Thyroid gland (tissue), 4 donors: ENCODE measurements around the gene IHH. TPM values are rescaled to one million over a fixed set of nuclear protein-coding genes. Genes with fewer than 3 reads are reported as not detected.

Experiments
- DNase-seq, 2 donors: peaks; one replicate each; pipeline ENCODE4 v3.0.0-alpha.2; 2019
- H3K27ac ChIP-seq, 3 donors: fragments of 200-600 bp; sonication (generic); 1 replicate in 2 of 3; 2 replicates in 1 of 3; pipeline ENCODE4 v1.5.1; 2016 to 2019; ENCODE audit warnings: mild to moderate bottlenecking in 1 of 3, moderate library complexity in 1 of 3
- H3K27me3 ChIP-seq: fragments of 200-600 bp; sonication (generic); one replicate; pipeline ENCODE4 v1.5.1; 2019
- H3K36me3 ChIP-seq, 2 donors: fragments of 200-600 bp; sonication (generic); one replicate each; pipeline ENCODE4 v1.5.1; 2016 to 2019
- H3K4me1 ChIP-seq, 2 donors: fragments of 200-600 bp; sonication (generic); one replicate each; pipeline ENCODE4 v1.5.1; 2017 to 2019
- H3K4me3 ChIP-seq, 3 donors: fragments of 200-600 bp; sonication (generic); replicated peaks in 1 of 3; 1 replicate in 2 of 3; 2 replicates in 1 of 3; pipeline ENCODE4 v1.5.1; 2016; ENCODE audit warnings: mild to moderate bottlenecking in 1 of 3
- H3K9me3 ChIP-seq: fragments of 200-600 bp; sonication (generic); one replicate; pipeline ENCODE4 v1.5.1; 2017
- CTCF ChIP-seq, 6 experiments: fragments of 200-600 bp in 3 of 6; fragments of 450-650 bp in 3 of 6; sonication (generic) in 3 of 6; IDR thresholded peaks; one replicate each; pipeline ENCODE4 v1.5.1; 2016 to 2019; ENCODE audit warnings: antibody characterized with exemption in 6 of 6, mild to moderate bottlenecking in 2 of 6, inconsistent platforms in 1 of 6, moderate library complexity in 1 of 6
- POLR2A ChIP-seq, 2 donors: fragments of 450-650 bp; IDR thresholded peaks; one replicate each; pipeline ENCODE4 v1.6.1; 2017; ENCODE audit warnings: antibody characterized with exemption in 2 of 2, mild to moderate bottlenecking in 2 of 2, moderate library complexity in 1 of 2
- WGBS, 2 donors: methylation state at CpG; one replicate each; pipeline ENCODE4 v1.1.5; 2017; 5-methylcytosine and 5-hydroxymethylcytosine counted together
- intact Hi-C: fragments of 100-400 bp; cut with DNase I; formaldehyde crosslinking; loops from one replicate; pipeline ENCODE4 v1.15.1; 2023
- total RNA-seq, 4 donors: library from RNA; depleted of rRNA; stranded (reverse); fragments of >200 nt; gene quantifications; one replicate each; pipeline ENCODE4 v1.2.3, GENCODE V29; 2016

The IHH gene
- total RNA-seq, 4 donors from 2014 or later: 0.34 TPM; not detected in 3

GRCh38 chr2:219072741-219073250, 12.1 kb upstream of the IHH start:
- H3K27ac ChIP-seq: no peak overlapping the region
- H3K9me3 ChIP-seq: no peaks in the 10 kb centered on the region
- H3K27me3 ChIP-seq: no peaks in the 10 kb centered on the region
- H3K36me3 ChIP-seq: peaks cover 0 to 9% of the 10 kb centered on the region in 2 donors
- H3K4me1 ChIP-seq: no peaks in the 10 kb centered on the region
- intact Hi-C loops: no loop called here
- no peak for DNase-seq
- 84 to 86% methylated on average over 9 of the region's 9 CpGs for WGBS, 2 donors
- H3K4me3 ChIP-seq: no peak overlapping the region
- TF ChIP-seq CTCF (IDR thresholded peaks at IDR 0.05) (no peak), POLR2A (IDR thresholded peaks at IDR 0.05) (no peak)

- Histone ChIP-seq H3K27ac (no peak overlapping the region), H3K4me1 (no peaks in the 10 kb centered on the region), H3K9me3 (no peaks in the 10 kb centered on the region), H3K4me3 (no peak overlapping the region), H3K36me3 (peaks cover 0 to 9% of the 10 kb centered on the region in 2 donors), H3K27me3 (no peaks in the 10 kb centered on the region)
- no peak for DNase-seq
- WGBS, 2 donors: 79% methylated on average over 6 of the region's 6 CpGs
- no peak for TF ChIP-seq CTCF (IDR thresholded peaks at IDR 0.05)
- TF ChIP-seq POLR2A (IDR thresholded peaks at IDR 0.05): no peak
- intact Hi-C loops: no loop called here
Measured at GRCh38 chr2:219071131-219071816, 10.6 kb upstream of the IHH start.

- H3K27ac ChIP-seq: no peak overlapping the region
- no peak overlapping the region for H3K4me3 ChIP-seq
- DNase-seq: no peak
- H3K9me3 ChIP-seq: no peaks in the 10 kb centered on the region
- intact Hi-C loops: no loop called here
- TF ChIP-seq CTCF (IDR thresholded peaks at IDR 0.05): no peak
- TF ChIP-seq POLR2A (IDR thresholded peaks at IDR 0.05): no peak
- H3K4me1 ChIP-seq: peaks cover 0 to 8% of the 10 kb centered on the region in 2 donors
- 29 to 35% methylated on average over 1 of the region's 1 CpG for WGBS, 2 donors
- H3K36me3 ChIP-seq: no peaks in the 10 kb centered on the region
- H3K27me3 ChIP-seq: peaks cover 16% of the 10 kb centered on the region
Measured at GRCh38 chr2:219065484-219065883, 4.8 kb upstream of the IHH start.

GRCh38 chr2:219062081-219062480, 1.4 kb upstream of the IHH start:
- TF ChIP-seq POLR2A (IDR thresholded peaks at IDR 0.05) (no peak), CTCF (IDR thresholded peaks at IDR 0.05) (no peak)
- 61 to 62% methylated on average over 6 of the region's 6 CpGs for WGBS, 2 donors
- no peak for DNase-seq
- intact Hi-C loops: no loop called here
- H3K27me3 ChIP-seq: peaks cover 39% of the 10 kb centered on the region
- H3K4me1 ChIP-seq: peaks cover 21 to 36% of the 10 kb centered on the region in 2 donors
- no peaks in the 10 kb centered on the region for H3K9me3 ChIP-seq
- no peak overlapping the region for H3K4me3 ChIP-seq
- no peaks in the 10 kb centered on the region for H3K36me3 ChIP-seq
- no peak overlapping the region for H3K27ac ChIP-seq
